HepG2 (cell line): ENCODE data around the gene HSPA1A. TPM values are rescaled to one million over a fixed set of nuclear protein-coding genes. Genes with fewer than 3 reads are reported as not detected.
A peak's percentile ranks its signal among the peaks of the same experiment; 100 is the strongest.

Experiments
- ATRX ChIP-seq: sonication (generic); formaldehyde crosslinking; IDR thresholded peaks from 2 replicates; pipeline ENCODE4 v1.4.0; 2020; ENCODE audit warnings: missing genetic modification reagents, borderline replicate concordance
- HNF4A ChIP-seq: sonication (generic); formaldehyde crosslinking; IDR thresholded peaks from 2 replicates; pipeline ENCODE4 v1.4.0; 2020; ENCODE audit warnings: missing genetic modification reagents
- ISL2 ChIP-seq: sonication (generic); formaldehyde crosslinking; IDR thresholded peaks from 2 replicates; pipeline ENCODE4 v1.5.0; 2020; ENCODE audit warnings: missing genetic modification reagents
- KMT2B ChIP-seq: IDR thresholded peaks from 2 replicates; pipeline ENCODE4 v1.6.1; 2016; ENCODE audit warnings: missing genetic modification reagents, missing compliant biosample characterization
- PHF8 ChIP-seq: sonication (generic); formaldehyde crosslinking; IDR thresholded peaks from 2 replicates; pipeline ENCODE4 v1.5.0; 2020; ENCODE audit warnings: missing genetic modification reagents
- PLRG1 ChIP-seq: fragments of 450-650 bp; conservative IDR thresholded peaks from 2 replicates; pipeline ENCODE4 v1.6.1; 2016
- TRIM24 ChIP-seq: sonication (generic); formaldehyde crosslinking; IDR thresholded peaks from 2 replicates; pipeline ENCODE4 v1.8.0; 2022; ENCODE audit warnings: mild to moderate bottlenecking, missing genetic modification reagents
- YEATS4 ChIP-seq: sonication (generic); formaldehyde crosslinking; IDR thresholded peaks from 2 replicates; pipeline ENCODE4 v1.4.0; 2020; ENCODE audit warnings: missing genetic modification reagents, borderline replicate concordance
- ZNF136 ChIP-seq: sonication (generic); formaldehyde crosslinking; IDR thresholded peaks from 2 replicates; pipeline ENCODE4 v1.8.1; 2022; ENCODE audit warnings: low read depth, mild to moderate bottlenecking, moderate library complexity, missing genetic modification reagents
- ZNF430 ChIP-seq: sonication (generic); formaldehyde crosslinking; IDR thresholded peaks from 2 replicates; pipeline ENCODE4 v1.9.0; 2021; ENCODE audit warnings: mild to moderate bottlenecking, missing genetic modification reagents
- ZNF431 ChIP-seq: sonication (generic); formaldehyde crosslinking; IDR thresholded peaks from 2 replicates; pipeline ENCODE4 v1.9.0; 2022; ENCODE audit warnings: missing genetic modification reagents, low read depth, mild to moderate bottlenecking, borderline replicate concordance
- polyA plus RNA-seq, 8 experiments: library from polyadenylated mRNA; depleted of rRNA in 3 of 8; stranded (reverse) in 7 of 8; unstranded in 1 of 8; fragments of >200 nt; fragmentation: Illumina TruSeq in 4 of 8; extraction: Trizol in 4 of 8; gene quantifications; 2 replicates each; pipeline versions ENCODE4 v1.2.1 to v1.2.3, GENCODE V29; 2011 to 2016; ENCODE audit warnings: low read depth in 4 of 8, missing spikeins in 1 of 8, mixed read lengths in 1 of 8; ENCODE audit not compliant: insufficient read depth in 1 of 8
- total RNA-seq, 5 experiments: library from RNA; depleted of rRNA; stranded (reverse); fragments of >200 nt; fragmentation: Illumina TruSeq; extraction: Trizol; gene quantifications; 2 replicates each; pipeline ENCODE4 v1.2.3, GENCODE V29; 2016; ENCODE audit warnings: low read depth in 1 of 5
- TF ChIP-seq, protein P1 (sequence below): sonication (generic); formaldehyde crosslinking; IDR thresholded peaks from 2 replicates; pipeline ENCODE4 v1.4.0; 2020; ENCODE audit warnings: low read depth, mild to moderate bottlenecking, missing genetic modification reagents
- TF ChIP-seq, protein P2 (sequence below): sonication (generic); formaldehyde crosslinking; IDR thresholded peaks from 2 replicates; pipeline ENCODE4 v1.8.0; 2022; ENCODE audit warnings: mild to moderate bottlenecking, missing genetic modification reagents, moderate library complexity
- TF ChIP-seq, protein P3 (sequence below): sonication (generic); formaldehyde crosslinking; IDR thresholded peaks from 2 replicates; pipeline ENCODE4 v1.4.0; 2020; ENCODE audit warnings: missing genetic modification reagents
- TF ChIP-seq, protein P4 (sequence below), 2 experiments: IDR thresholded peaks; 2 replicates each; pipeline ENCODE4 v1.6.1; 2011 to 2012; ENCODE audit warnings: low read length in 2 of 2, borderline replicate concordance in 1 of 2, low read depth in 1 of 2, mild to moderate bottlenecking in 1 of 2, moderate library complexity in 1 of 2
- TF ChIP-seq, protein P5 (sequence below): sonication (generic); formaldehyde crosslinking; IDR thresholded peaks from 2 replicates; pipeline ENCODE4 v1.8.0; 2022; ENCODE audit warnings: missing genetic modification reagents, mild to moderate bottlenecking, borderline replicate concordance
- TF ChIP-seq, protein P6 (sequence below): IDR thresholded peaks from 2 replicates; pipeline ENCODE4 v1.6.1; 2016; ENCODE audit warnings: missing compliant biosample characterization, missing genetic modification reagents, borderline replicate concordance

The HSPA1A gene
- total and polyA plus RNA-seq, 2 of the 13 experiments (the other 11 are each of a cell fraction or from before 2014, with no cell fraction given) = 44.5 to 85.0 TPM

GRCh38 chr6:31834367-31835250, 19.3 kb downstream of the HSPA1A start (continued):
- TF ChIP-seq, protein P1, sequence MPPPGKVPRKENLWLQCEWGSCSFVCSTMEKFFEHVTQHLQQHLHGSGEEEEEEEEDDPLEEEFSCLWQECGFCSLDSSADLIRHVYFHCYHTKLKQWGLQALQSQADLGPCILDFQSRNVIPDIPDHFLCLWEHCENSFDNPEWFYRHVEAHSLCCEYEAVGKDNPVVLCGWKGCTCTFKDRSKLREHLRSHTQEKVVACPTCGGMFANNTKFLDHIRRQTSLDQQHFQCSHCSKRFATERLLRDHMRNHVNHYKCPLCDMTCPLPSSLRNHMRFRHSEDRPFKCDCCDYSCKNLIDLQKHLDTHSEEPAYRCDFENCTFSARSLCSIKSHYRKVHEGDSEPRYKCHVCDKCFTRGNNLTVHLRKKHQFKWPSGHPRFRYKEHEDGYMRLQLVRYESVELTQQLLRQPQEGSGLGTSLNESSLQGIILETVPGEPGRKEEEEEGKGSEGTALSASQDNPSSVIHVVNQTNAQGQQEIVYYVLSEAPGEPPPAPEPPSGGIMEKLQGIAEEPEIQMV = peak; percentile 24; the same call in 1 of the 2 replicates
- TF ChIP-seq, protein P2, sequence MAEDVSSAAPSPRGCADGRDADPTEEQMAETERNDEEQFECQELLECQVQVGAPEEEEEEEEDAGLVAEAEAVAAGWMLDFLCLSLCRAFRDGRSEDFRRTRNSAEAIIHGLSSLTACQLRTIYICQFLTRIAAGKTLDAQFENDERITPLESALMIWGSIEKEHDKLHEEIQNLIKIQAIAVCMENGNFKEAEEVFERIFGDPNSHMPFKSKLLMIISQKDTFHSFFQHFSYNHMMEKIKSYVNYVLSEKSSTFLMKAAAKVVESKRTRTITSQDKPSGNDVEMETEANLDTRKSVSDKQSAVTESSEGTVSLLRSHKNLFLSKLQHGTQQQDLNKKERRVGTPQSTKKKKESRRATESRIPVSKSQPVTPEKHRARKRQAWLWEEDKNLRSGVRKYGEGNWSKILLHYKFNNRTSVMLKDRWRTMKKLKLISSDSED = no peak
- TF ChIP-seq ZNF431 (CRISPR knock-in tag) = peak; percentile 41
- 0 out of 2 replicates have a peak, but pooled peaks have one; percentile 70 for TF ChIP-seq ATRX
- peak; percentile 86 for TF ChIP-seq PHF8 (CRISPR knock-in tag)
- TF ChIP-seq TRIM24 (CRISPR knock-in tag) = no peak
- TF ChIP-seq PLRG1 = no peak
- TF ChIP-seq, protein P3, sequence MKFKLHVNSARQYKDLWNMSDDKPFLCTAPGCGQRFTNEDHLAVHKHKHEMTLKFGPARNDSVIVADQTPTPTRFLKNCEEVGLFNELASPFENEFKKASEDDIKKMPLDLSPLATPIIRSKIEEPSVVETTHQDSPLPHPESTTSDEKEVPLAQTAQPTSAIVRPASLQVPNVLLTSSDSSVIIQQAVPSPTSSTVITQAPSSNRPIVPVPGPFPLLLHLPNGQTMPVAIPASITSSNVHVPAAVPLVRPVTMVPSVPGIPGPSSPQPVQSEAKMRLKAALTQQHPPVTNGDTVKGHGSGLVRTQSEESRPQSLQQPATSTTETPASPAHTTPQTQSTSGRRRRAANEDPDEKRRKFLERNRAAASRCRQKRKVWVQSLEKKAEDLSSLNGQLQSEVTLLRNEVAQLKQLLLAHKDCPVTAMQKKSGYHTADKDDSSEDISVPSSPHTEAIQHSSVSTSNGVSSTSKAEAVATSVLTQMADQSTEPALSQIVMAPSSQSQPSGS (CRISPR knock-in tag) = peak; percentile 70
- TF ChIP-seq KMT2B (CRISPR knock-in tag) = peak; percentile 75
- peak; percentile 93 for TF ChIP-seq YEATS4 (CRISPR knock-in tag)
- peak; percentile 57 for TF ChIP-seq ZNF430
- TF ChIP-seq HNF4A (CRISPR knock-in tag) = peak; percentile 67
- TF ChIP-seq, protein P4, sequence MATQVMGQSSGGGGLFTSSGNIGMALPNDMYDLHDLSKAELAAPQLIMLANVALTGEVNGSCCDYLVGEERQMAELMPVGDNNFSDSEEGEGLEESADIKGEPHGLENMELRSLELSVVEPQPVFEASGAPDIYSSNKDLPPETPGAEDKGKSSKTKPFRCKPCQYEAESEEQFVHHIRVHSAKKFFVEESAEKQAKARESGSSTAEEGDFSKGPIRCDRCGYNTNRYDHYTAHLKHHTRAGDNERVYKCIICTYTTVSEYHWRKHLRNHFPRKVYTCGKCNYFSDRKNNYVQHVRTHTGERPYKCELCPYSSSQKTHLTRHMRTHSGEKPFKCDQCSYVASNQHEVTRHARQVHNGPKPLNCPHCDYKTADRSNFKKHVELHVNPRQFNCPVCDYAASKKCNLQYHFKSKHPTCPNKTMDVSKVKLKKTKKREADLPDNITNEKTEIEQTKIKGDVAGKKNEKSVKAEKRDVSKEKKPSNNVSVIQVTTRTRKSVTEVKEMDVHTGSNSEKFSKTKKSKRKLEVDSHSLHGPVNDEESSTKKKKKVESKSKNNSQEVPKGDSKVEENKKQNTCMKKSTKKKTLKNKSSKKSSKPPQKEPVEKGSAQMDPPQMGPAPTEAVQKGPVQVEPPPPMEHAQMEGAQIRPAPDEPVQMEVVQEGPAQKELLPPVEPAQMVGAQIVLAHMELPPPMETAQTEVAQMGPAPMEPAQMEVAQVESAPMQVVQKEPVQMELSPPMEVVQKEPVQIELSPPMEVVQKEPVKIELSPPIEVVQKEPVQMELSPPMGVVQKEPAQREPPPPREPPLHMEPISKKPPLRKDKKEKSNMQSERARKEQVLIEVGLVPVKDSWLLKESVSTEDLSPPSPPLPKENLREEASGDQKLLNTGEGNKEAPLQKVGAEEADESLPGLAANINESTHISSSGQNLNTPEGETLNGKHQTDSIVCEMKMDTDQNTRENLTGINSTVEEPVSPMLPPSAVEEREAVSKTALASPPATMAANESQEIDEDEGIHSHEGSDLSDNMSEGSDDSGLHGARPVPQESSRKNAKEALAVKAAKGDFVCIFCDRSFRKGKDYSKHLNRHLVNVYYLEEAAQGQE (IDR thresholded peaks at IDR 0.05; ENCODE audit: borderline replicate concordance in 1 of 2, low read depth in 1 of 2, low read length in 2 of 2) = peak in 1 of 2 experiments; percentile 77; a peak in 2 of 4 replicates
- peak; percentile 96 for TF ChIP-seq ZNF136
- TF ChIP-seq, protein P5, sequence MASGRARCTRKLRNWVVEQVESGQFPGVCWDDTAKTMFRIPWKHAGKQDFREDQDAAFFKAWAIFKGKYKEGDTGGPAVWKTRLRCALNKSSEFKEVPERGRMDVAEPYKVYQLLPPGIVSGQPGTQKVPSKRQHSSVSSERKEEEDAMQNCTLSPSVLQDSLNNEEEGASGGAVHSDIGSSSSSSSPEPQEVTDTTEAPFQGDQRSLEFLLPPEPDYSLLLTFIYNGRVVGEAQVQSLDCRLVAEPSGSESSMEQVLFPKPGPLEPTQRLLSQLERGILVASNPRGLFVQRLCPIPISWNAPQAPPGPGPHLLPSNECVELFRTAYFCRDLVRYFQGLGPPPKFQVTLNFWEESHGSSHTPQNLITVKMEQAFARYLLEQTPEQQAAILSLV = peak; percentile 70; the same call in 1 of the 2 replicates
- peak; percentile 54 for TF ChIP-seq ISL2 (CRISPR knock-in tag)
- TF ChIP-seq, protein P6, sequence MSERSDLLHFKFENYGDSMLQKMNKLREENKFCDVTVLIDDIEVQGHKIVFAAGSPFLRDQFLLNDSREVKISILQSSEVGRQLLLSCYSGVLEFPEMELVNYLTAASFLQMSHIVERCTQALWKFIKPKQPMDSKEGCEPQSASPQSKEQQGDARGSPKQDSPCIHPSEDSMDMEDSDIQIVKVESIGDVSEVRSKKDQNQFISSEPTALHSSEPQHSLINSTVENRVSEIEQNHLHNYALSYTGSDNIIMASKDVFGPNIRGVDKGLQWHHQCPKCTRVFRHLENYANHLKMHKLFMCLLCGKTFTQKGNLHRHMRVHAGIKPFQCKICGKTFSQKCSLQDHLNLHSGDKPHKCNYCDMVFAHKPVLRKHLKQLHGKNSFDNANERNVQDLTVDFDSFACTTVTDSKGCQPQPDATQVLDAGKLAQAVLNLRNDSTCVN = no peak
